ENCODE data around the gene SMPD3.

The SMPD3 gene

DNA sequence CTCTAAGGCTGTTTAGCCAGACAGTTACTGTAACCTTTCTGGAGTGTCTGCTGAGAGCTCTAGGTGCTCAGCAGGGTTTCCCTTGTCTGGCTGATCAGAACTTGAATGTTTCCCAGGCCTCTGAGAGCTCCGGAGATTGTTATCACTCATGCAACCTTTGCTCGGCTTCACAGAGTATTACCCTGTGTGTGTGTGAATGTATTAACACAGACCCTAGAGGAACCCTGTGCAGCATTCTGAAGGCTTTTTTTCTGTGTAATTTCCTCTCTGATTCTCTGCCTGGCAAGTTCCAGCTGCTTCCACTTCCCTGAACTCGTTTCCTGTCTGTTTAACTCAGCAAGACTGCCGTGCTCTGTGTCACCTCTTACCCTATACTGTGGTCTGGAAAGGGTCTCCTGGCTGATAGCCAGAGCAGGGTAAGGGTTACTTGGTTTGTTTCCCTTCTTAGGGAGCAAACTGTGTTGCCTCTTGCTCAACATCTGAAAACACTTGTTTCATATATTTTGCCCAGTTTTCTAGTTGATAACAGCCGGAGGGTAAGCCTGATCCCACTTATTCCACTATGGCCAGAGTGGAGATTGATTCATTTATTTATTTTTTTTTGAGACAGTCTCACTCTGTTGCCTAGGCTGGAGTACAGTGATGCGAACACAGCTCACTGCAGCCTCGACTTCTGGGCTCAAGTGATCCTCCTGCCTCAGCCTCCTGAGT lies 115.7 kb downstream of the SMPD3 start:
- Mint-ChIP-seq H3K4me3 (no peak overlapping the region), H3K27me3 (no peaks in the 10 kb centered on the region)
- no peak for DNase-seq

DNA sequence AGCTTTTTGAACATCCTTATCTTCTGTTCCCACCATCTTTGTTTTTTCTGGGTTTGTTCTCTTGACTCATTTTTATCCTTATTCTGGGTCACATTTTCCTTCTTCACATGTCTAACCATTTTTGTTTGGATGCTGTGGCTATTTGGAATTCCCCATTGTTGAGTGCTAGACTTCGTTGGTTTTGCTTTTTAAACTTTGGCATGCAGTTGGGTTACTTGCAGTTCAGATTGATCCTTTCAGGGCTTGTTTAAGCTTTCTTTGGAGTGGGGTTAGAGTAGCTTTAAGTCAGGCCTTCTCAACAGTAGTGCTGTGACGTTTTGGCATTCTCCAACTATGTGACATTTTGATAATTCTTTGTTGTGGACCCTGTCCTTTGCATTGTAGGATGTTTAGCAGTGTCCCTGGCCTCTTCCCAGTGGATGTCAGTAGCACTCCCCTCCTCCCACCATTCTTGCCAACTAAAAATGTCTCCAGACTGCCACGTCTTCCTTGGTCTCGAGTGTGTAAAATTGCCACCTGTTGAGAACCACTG lies 116.4 kb downstream of the SMPD3 start:
- no peak overlapping the region for H3K4me3 Mint-ChIP-seq
- no peaks in the 10 kb centered on the region for H3K9me3 Mint-ChIP-seq
- H3K36me3 Mint-ChIP-seq (ENCODE audit: low read depth) = peaks cover 84% of the 10 kb centered on the region
- H3K4me1 Mint-ChIP-seq (ENCODE audit: low read depth) = peaks cover 24% of the 10 kb centered on the region
- no peak for DNase-seq
- H3K27ac Mint-ChIP-seq = peak overlapping the region; percentile 12
- no peaks in the 10 kb centered on the region for H3K27me3 Mint-ChIP-seq

More for the DNA sequence above, 115.7 kb downstream of the SMPD3 start:
- peaks cover 85% of the 10 kb centered on the region for H3K36me3 Mint-ChIP-seq (ENCODE audit: low read depth)
- peak overlapping the region; percentile 42 for H3K27ac Mint-ChIP-seq
- peaks cover 21% of the 10 kb centered on the region for H3K4me1 Mint-ChIP-seq (ENCODE audit: low read depth)
- H3K9me3 Mint-ChIP-seq = no peaks in the 10 kb centered on the region

DNA sequence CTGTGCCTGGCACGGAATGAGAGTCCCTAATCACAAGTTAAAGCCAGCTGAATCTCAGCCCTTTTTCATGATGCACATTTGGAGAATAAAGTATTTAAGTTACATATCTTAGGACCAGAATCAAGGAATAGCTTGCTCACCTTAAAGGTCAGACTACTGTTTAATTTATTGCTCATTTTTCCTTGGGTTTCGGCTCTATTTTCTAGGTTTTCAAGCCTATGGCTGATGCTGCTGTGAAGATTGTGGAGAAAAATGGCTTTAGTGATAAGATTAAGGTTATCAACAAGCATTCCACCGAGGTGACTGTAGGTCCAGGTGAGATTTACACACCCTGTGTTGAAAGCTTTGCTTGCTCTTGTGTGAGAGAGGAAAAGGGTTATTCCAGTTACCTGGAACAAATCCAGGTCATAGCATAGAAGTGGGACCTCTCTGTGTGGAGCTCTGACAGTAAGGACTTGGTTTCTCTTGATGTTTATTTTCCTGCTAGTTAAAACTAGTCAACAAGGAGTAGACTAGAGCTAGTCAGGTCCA lies 119.4 kb downstream of the SMPD3 start:
- H3K4me1 Mint-ChIP-seq (ENCODE audit: low read depth) = peaks cover 27% of the 10 kb centered on the region
- no peak overlapping the region for H3K27ac Mint-ChIP-seq
- H3K27me3 Mint-ChIP-seq = no peaks in the 10 kb centered on the region
- H3K36me3 Mint-ChIP-seq (ENCODE audit: low read depth) = peaks cover 84% of the 10 kb centered on the region
- H3K9me3 Mint-ChIP-seq = no peaks in the 10 kb centered on the region
- DNase-seq = no peak
- H3K4me3 Mint-ChIP-seq = no peak overlapping the region

DNA sequence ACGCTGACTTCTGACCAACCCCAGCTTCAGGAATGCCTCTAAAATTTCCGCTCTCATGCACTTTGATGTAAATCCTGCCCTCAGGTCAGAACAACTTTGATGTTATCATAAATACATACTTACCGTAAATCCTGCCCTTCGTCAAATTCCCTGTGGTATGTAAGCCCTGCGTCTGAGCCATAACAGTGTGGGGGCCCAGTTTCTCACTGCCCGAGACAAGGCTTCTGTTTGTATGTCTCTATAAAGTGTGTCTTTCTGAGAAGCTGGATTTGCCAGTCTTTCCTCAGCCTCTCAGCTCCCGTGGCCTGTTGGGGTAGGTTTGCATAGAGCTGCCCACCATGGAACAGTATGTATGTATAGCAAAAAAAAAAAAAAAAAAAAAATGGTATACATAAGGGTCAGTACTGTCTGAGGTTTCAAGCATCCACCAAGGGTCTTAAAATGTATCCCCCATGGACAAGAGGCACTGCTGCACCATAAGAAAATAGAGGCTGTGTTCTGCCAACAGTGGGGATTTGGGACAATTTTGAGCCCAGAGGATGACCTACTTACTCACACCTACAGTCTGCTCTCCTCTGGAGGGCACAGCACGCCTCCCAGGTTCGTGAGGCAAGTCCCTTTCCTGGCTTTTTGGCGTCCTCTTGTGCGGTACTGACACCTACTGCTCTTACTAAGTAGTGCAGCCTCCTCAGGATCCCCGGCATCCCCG lies 120.0 kb downstream of the SMPD3 start:
- H3K27me3 Mint-ChIP-seq = no peaks in the 10 kb centered on the region
- no peak overlapping the region for H3K4me3 Mint-ChIP-seq
- peak; percentile 80 for DNase-seq
- H3K9me3 Mint-ChIP-seq = no peaks in the 10 kb centered on the region
- H3K27ac Mint-ChIP-seq = no peak overlapping the region
- H3K36me3 Mint-ChIP-seq (ENCODE audit: low read depth) = peaks cover 85% of the 10 kb centered on the region
- peaks cover 27% of the 10 kb centered on the region for H3K4me1 Mint-ChIP-seq (ENCODE audit: low read depth)

DNA sequence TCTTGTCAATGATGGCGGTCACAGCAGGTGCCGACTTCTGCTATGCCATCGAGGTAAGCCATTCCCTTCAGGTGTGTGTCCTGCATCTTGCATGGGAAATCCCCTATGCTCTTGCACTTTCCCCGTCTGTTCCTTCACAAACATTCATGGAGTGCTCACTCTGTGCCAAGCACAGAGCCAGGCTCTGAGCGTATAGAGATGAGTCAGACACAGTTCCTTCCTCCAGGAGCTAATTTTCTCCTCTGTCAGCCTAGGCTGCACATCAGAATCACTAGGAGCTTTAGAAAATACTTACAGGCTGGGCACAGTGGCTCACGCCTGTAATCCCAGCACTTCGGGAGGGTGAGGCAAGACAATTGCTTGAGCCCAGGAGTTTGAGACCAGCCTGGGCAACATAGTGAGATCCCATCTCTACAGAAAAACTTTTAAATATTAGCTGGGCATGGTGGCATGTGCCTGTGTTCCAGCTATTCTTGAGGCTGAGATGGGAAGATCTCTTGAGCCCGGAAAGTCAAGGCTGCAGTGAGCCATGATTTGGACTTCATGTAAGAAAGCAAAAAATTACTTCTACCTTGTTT lies 123.4 kb downstream of the SMPD3 start:
- H3K27me3 Mint-ChIP-seq = no peaks in the 10 kb centered on the region

DNA sequence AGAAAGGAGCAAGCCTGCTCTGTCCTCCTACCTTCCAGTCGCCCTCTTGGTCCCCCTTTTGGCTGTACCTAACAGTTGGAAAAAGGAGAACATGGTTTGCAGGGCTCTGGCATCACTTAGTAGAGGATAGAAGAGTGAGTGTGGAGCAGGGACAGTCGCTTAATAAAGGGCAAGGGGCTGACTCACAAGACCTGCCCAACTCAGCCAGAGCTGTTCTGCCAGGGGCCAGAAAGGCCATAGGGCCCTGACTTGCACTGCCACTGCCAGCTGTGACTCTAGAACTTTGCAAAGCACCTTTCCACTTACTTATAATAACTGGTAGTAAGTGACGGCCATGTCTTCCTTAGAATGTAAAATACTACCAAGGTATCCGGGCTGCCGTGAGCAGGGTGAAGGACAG lies 124.0 kb downstream of the SMPD3 start:
- no peak for DNase-seq
- Mint-ChIP-seq H3K27me3 (no peaks in the 10 kb centered on the region), H3K4me3 (no peak overlapping the region), H3K36me3 (ENCODE audit: low read depth) (peaks cover 81% of the 10 kb centered on the region), H3K27ac (no peak overlapping the region), H3K4me1 (ENCODE audit: low read depth) (peaks cover 29% of the 10 kb centered on the region), H3K9me3 (no peaks in the 10 kb centered on the region)

More for the DNA sequence above, 123.4 kb downstream of the SMPD3 start:
- no peaks in the 10 kb centered on the region for H3K9me3 Mint-ChIP-seq
- H3K4me3 Mint-ChIP-seq = no peak overlapping the region
- peak overlapping the region; percentile 11 for H3K27ac Mint-ChIP-seq
- peaks cover 83% of the 10 kb centered on the region for H3K36me3 Mint-ChIP-seq (ENCODE audit: low read depth)
- H3K4me1 Mint-ChIP-seq (ENCODE audit: low read depth) = peaks cover 23% of the 10 kb centered on the region
- DNase-seq = no peak

DNA sequence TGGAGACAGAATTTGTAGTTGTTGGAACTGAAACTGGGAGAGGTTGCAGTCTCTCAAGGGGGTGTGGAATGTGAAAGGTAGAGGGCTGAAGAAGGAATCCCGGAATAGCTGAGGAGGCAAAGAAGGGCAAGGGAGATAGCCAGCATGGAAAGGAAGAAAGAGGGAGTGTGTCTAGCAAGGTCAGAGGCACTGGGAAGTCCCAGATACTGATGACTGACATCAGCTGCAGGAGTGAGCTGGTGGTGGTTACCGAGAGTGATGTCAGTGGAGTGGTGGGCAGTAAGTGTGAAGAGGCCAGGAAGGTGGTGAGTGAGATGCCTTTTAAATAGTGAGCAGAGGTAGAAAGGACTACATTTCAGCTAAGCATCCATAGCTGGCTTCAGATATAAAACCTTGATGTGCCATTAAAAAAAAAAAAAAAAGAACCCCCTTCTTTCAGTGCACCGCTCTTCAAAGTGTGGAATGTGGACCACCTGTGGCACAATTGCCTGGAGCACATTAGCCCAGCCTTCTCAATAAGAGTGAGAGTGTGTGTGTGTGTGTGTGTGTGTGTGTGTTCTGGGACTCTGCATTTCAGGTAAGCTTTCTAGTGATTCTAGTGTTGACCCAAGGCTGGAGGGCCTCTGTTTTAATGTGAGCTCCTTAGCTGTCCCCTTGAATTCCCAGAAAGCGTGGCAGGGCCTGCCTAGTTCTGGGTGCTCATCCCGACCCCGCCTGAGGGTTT lies 129.0 kb downstream of the SMPD3 start:
- peak; percentile 53 for DNase-seq
- Mint-ChIP-seq H3K36me3 (ENCODE audit: low read depth) (peaks cover 82% of the 10 kb centered on the region), H3K9me3 (no peaks in the 10 kb centered on the region), H3K4me3 (peak overlapping the region; percentile 18), H3K27me3 (no peaks in the 10 kb centered on the region), H3K4me1 (ENCODE audit: low read depth) (peaks cover 35% of the 10 kb centered on the region), H3K27ac (peak overlapping the region; percentile 85)

DNA sequence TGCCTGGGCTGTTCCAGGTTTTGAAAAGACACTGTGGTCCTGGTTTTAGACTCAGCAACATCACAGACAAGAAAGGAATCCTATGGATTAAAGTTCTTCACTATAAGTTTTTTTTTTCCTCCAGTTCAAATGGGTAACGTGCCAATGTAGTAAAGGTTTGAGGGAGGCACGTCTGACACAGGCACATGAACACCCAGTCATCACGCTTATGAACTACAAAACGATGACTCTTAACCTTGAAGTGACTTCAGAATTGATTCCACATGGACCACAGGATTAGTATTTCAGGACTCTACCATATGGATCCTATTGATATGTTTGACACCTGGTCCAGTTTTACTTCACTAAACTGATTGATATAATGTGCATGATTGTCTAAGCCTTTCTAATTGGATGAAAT lies 135.2 kb downstream of the SMPD3 start:
- DNase-seq = no peak
- Mint-ChIP-seq H3K9me3 (no peaks in the 10 kb centered on the region), H3K36me3 (ENCODE audit: low read depth) (peaks cover 83% of the 10 kb centered on the region), H3K27me3 (no peaks in the 10 kb centered on the region), H3K27ac (no peak overlapping the region), H3K4me3 (peak overlapping the region; percentile 53), H3K4me1 (ENCODE audit: low read depth) (peaks cover 46% of the 10 kb centered on the region)

DNA sequence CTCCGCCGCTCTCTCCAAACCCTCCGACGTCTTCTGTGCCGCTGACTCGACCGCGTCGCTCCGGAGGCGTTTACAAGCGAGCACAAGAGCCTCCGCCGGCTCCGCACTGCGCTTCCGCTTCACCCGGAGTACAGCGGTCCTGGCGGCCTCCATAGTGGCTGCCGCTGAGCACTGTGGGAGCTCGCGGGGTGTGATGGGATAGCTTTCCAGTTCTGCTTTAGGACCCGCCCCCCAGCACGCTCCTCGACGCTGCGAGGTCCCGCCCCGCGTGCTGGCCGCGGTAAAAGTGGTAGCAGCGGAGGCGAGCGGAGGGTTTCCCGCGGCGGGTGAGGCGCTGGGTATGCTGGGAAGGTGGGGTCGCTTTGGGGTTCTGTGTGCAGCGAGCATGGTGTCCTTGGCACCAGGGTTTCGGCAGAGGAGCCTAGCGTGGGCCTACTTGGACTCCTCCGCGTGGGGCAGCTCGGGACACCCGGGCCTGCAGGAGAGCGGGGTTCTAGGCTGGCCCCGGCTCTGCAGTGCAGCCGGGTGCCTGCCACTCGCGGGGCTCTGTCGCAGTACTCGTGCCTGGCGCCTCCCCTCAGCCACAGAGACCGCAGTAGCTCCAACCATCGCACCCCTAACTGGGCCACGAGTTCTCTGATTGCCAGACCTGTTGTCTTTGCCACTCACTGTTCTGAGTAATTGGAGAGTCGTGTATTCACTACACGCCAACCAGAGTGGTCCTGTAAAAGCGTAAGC lies 137.4 kb downstream of the SMPD3 start, which contains the start of the genes PRMT7 and SLC7A6OS:
PRMT7 (plus strand) TSS at position 246 of the 738 bp plus-strand sequence. CDS start 4,961 bp downstream, outside the sequence.
SLC7A6OS (minus strand) TSS at position 173 of the 738 bp plus-strand sequence; CDS start at position 153, 20 bp downstream.
- H3K4me3 Mint-ChIP-seq = peak within 1 kb of the TSS; percentile 96
- peaks cover 53% of the 10 kb centered on the region for H3K4me1 Mint-ChIP-seq (ENCODE audit: low read depth)
- DNase-seq = peak; percentile 92
- H3K27ac Mint-ChIP-seq = peak within 1 kb of the TSS; percentile 98
- peaks cover 83% of the 10 kb centered on the region for H3K36me3 Mint-ChIP-seq (ENCODE audit: low read depth)
- no peaks in the 10 kb centered on the region for H3K9me3 Mint-ChIP-seq
- no peaks in the 10 kb centered on the region for H3K27me3 Mint-ChIP-seq

DNA sequence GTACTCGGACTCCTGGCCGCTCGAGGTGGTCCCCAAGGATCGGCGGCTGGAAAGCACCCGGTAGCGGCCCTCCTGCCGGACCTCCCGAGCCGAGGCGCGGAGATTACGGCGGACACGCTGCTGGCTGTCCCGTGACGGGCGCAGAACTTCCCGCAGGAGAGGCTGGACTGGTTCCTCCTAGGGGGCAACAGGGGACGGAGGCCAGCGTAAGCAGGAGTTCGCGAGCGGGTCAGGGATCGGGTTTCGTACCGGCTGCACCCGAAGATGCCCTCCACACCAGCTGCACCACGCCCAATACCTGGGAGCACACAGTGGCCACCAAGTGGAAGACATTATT lies 137.9 kb downstream of the SMPD3 start:
- Mint-ChIP-seq H3K27me3 (no peaks in the 10 kb centered on the region), H3K9me3 (no peaks in the 10 kb centered on the region), H3K4me1 (ENCODE audit: low read depth) (peaks cover 51% of the 10 kb centered on the region), H3K4me3 (peak overlapping the region; percentile 96), H3K36me3 (ENCODE audit: low read depth) (peaks cover 83% of the 10 kb centered on the region), H3K27ac (peak overlapping the region; percentile 98)
- DNase-seq = no peak

DNA sequence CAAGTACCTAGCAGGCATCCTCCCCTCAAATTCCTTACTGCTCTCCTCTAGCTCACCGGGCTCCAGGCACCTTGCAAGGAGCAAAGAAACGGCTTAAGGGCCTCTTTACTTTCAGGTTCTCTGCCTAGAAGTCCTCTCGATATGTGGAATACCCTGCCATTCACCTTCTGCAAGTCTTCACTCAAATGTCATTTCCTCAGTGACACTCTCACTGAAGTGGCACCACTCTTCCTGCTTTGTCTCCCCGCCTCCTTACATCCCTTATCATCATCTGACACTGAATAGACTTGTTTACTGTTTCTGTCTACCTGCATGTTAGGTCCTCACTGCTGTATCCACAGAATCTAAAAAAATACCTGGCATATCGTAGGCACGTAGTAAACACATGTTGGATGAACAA lies 138.5 kb downstream of the SMPD3 start:
- Mint-ChIP-seq H3K27ac (peak overlapping the region; percentile 98), H3K4me1 (ENCODE audit: low read depth) (peaks cover 50% of the 10 kb centered on the region), H3K4me3 (peak overlapping the region; percentile 96), H3K36me3 (ENCODE audit: low read depth) (peaks cover 84% of the 10 kb centered on the region), H3K27me3 (no peaks in the 10 kb centered on the region), H3K9me3 (no peaks in the 10 kb centered on the region)
- DNase-seq = no peak

All from activated T-cell treated with anti-CD3 and anti-CD28 coated beads, Interleukin-2, amount 50 U/mL, for 24 hours (primary cell).